Activated naive CD8-positive, alpha-beta T cell (primary cell): ENCODE results near the gene TP53BP1.
A peak's percentile ranks its signal among the peaks of the same experiment; 100 is the strongest.

Experiments
- H3K27ac Mint-ChIP-seq: one replicate; pipeline ENCODE4 v1.8.0; 2021; ENCODE audit warnings: mixed read lengths
- H3K27me3 Mint-ChIP-seq: one replicate; pipeline ENCODE4 v1.8.0; 2021; ENCODE audit warnings: mixed read lengths
- H3K36me3 Mint-ChIP-seq: one replicate; pipeline ENCODE4 v1.8.0; 2021; ENCODE audit warnings: mixed read lengths
- H3K4me1 Mint-ChIP-seq: one replicate; pipeline ENCODE4 v1.8.0; 2021; ENCODE audit warnings: low read depth, mixed read lengths
- H3K4me3 Mint-ChIP-seq: one replicate; pipeline ENCODE4 v1.8.0; 2021; ENCODE audit warnings: mild to moderate bottlenecking, mixed read lengths
- H3K9me3 Mint-ChIP-seq: one replicate; pipeline ENCODE4 v1.8.0; 2021; ENCODE audit warnings: low read depth, mixed read lengths

TP53BP1 gene

DNA sequence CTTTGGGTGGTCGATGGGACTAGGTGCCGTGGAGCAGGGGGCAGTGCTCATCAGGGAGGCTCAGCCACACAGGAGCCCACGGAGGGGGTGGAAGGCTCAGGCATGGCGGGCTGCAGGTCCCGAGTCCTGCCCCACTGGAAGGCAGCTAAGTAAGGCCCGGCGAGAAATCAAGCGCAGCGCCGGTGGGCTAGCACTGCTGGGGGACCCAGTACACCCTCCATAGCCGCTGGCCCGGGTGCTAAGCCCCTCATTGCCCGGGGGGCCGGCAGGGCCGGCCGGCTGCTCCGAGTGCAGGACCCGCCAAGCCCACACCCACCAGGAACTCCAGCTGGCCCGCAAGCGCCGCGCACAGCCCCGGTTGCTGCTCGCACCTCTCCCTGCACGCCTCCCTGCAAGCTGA is 19.1 kb downstream of the TP53BP1 start:
- Mint-ChIP-seq H3K27ac (no peak overlapping the region), H3K4me1 (no peaks in the 10 kb centered on the region), H3K27me3 (no peaks in the 10 kb centered on the region), H3K36me3 (peaks cover 26% of the 10 kb centered on the region), H3K9me3 (no peaks in the 10 kb centered on the region), H3K4me3 (no peak overlapping the region)

DNA sequence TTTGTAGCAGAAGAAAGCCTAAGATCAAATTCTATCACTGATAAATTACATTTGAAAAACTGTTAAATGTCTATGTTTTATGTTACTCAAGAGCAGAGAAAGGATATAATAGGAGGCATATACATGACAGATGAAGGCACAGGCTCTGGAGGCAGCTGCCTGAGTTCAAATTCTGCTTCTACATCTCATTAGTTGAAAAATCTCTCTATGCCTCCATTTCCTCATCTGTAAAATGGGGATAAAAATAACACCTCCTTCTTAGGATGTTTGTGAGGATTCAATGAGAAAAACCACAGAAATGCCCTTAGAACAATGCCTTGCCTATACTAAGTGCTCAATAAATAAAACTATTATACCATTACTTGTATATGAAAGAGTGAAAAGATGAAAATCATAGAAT is 21.0 kb downstream of the TP53BP1 start:
- H3K27ac Mint-ChIP-seq: no peak overlapping the region
- H3K27me3 Mint-ChIP-seq: no peaks in the 10 kb centered on the region
- H3K36me3 Mint-ChIP-seq: peaks cover 12% of the 10 kb centered on the region
- no peaks in the 10 kb centered on the region for H3K9me3 Mint-ChIP-seq
- no peak overlapping the region for H3K4me3 Mint-ChIP-seq
- H3K4me1 Mint-ChIP-seq: no peaks in the 10 kb centered on the region

DNA sequence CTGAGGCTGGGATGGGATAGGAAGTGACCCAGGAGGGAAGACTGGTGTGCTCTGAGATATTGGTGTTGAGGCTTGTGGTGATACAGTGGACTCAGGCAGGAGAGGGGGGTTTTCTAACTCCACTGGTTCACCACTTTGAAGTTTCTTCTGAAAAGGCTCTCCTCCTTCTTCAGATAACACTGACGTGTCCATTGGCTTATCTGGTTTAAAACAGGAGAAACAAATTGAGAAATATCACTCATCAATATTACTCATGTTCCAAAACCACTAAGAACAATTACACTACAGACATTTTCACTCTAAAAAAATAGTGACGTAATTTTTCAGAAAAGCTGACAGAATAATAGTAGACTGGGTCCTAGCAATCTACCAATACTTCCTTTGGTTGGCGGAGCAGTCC is 23.1 kb downstream of the TP53BP1 start:
- H3K27me3 Mint-ChIP-seq: no peaks in the 10 kb centered on the region
- H3K36me3 Mint-ChIP-seq: peaks cover 15% of the 10 kb centered on the region
- H3K4me3 Mint-ChIP-seq: no peak overlapping the region
- H3K4me1 Mint-ChIP-seq: no peaks in the 10 kb centered on the region
- H3K27ac Mint-ChIP-seq: no peak overlapping the region
- H3K9me3 Mint-ChIP-seq: no peaks in the 10 kb centered on the region

DNA sequence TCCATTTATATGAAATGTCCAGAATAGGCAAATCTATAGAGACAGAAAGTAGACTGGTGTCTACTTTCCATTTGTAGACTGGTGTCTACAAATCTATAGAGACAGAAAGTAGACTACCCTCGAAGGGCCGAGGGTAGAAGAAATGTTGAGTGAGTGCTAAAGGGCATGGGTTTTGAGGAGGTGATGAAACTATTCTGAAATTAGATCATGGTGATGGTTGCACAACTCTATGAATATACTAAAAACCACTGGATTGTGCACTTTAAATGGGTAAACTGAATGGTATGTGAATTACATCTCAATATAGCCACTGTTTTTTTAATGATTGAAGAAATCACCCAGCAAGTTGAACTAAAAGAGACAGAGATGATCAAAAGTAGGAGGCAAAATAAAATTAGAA is 27.9 kb downstream of the TP53BP1 start:
- Mint-ChIP-seq H3K4me1 (no peaks in the 10 kb centered on the region), H3K4me3 (no peak overlapping the region), H3K36me3 (peaks cover 16% of the 10 kb centered on the region), H3K9me3 (no peaks in the 10 kb centered on the region), H3K27ac (no peak overlapping the region), H3K27me3 (no peaks in the 10 kb centered on the region)

DNA sequence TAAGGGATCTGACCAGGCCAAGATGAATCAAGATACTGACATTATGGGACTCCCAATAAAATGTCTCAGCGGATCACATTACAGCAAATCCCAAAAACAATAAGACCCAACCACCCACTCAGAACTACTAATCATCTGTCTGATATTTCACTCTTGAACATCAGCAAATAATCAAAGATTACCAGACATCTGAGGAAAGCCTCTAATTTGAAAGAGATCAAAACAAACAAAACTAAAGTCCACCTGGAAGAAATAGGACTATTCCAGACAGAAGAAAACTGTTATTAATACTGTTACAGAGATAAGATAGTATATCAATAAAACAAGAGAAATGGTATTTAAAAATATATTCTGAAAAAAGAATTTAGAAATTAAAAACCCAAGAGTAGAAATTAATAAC is 29.0 kb downstream of the TP53BP1 start:
- Mint-ChIP-seq H3K27ac (peak overlapping the region; percentile 34), H3K36me3 (peaks cover 19% of the 10 kb centered on the region), H3K4me3 (no peak overlapping the region), H3K9me3 (no peaks in the 10 kb centered on the region), H3K4me1 (no peaks in the 10 kb centered on the region), H3K27me3 (no peaks in the 10 kb centered on the region)

DNA sequence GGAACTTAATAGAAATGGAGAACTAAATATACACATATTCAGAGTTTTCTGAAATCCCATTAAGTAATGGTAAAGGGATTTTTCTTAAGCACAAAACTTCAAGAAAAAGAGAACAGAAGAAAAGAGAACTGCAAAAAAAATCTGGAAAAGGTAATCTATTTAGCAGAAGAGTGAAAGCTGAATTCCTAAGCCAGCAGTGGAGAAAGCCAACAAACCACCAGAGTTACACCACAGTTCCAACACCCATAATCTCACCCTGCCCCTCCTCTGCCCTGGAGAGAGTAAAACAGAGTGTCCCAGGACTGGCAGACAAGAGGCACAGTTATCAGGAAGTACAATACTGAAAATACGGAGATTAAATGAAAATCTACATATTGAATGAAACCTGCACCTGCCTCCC is 29.4 kb downstream of the TP53BP1 start:
- Mint-ChIP-seq H3K27ac (no peak overlapping the region), H3K27me3 (no peaks in the 10 kb centered on the region), H3K4me1 (no peaks in the 10 kb centered on the region), H3K36me3 (peaks cover 19% of the 10 kb centered on the region), H3K4me3 (no peak overlapping the region), H3K9me3 (no peaks in the 10 kb centered on the region)

DNA sequence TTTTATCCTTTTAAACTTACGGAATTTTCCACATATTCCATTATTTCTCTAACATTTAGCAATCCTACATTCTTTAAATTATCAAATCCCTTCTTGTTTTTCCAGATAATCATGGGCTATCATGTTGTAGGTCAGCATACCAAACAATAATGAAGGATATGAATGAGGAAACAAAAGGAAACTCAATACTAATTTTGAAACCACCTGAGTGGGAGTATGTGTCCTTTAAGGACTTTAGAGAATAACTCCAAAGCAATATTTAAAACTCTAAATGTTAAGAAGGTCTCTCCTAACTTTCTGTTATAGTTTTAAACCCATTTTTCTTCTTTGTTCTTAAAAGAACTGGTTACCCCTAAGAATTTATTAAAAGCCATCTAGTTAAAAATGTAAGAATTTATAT is 43.0 kb downstream of the TP53BP1 start:
- H3K27ac Mint-ChIP-seq: no peak overlapping the region
- no peaks in the 10 kb centered on the region for H3K9me3 Mint-ChIP-seq
- no peaks in the 10 kb centered on the region for H3K27me3 Mint-ChIP-seq
- peaks cover 2% of the 10 kb centered on the region for H3K4me1 Mint-ChIP-seq
- peaks cover 12% of the 10 kb centered on the region for H3K36me3 Mint-ChIP-seq
- no peak overlapping the region for H3K4me3 Mint-ChIP-seq

DNA sequence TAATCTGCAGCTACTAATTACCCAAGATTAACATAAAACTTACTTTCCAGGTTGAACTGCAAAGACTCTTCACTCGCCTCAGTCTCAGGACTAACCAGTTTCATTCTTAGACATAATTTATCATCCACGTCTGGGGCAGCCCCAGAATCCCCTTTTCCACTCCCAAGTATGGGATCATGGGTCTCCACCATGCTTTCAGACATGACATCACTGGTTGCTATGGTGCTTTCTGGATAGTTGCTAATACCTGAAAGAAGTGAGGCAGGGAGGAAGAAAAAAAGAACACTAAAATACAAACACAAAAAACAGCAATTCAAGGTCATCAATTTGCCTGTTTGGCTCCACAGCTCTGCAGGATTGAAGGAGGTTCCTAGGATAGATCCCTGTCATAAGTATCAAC is 46.6 kb downstream of the TP53BP1 start:
- Mint-ChIP-seq H3K9me3 (no peaks in the 10 kb centered on the region), H3K4me3 (no peak overlapping the region), H3K36me3 (peaks cover 12% of the 10 kb centered on the region), H3K27me3 (no peaks in the 10 kb centered on the region), H3K4me1 (peaks cover 5% of the 10 kb centered on the region), H3K27ac (no peak overlapping the region)

DNA sequence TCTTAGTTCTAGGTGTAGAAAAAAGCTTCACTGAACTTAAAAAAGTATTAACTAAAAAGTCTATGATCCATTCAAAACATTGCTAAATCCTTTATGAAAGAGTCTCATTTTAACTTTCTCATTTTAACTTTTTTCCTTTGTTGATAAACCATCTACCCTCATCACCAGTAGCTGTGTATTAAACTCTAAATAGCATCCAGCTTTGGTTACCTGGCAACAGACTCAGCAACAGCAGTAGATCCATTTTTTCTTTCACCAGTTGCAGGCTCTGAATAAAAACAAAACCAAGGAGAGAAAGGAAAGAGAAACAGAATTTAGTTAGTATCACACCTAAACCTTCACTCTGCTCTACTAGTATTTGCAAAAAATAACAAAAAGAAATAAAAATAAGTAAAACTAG is 51.6 kb downstream of the TP53BP1 start:
- Mint-ChIP-seq H3K27me3 (no peaks in the 10 kb centered on the region), H3K4me3 (no peak overlapping the region), H3K36me3 (peaks cover 12% of the 10 kb centered on the region), H3K4me1 (peaks cover 8% of the 10 kb centered on the region), H3K9me3 (no peaks in the 10 kb centered on the region), H3K27ac (peak overlapping the region; percentile 92)

DNA sequence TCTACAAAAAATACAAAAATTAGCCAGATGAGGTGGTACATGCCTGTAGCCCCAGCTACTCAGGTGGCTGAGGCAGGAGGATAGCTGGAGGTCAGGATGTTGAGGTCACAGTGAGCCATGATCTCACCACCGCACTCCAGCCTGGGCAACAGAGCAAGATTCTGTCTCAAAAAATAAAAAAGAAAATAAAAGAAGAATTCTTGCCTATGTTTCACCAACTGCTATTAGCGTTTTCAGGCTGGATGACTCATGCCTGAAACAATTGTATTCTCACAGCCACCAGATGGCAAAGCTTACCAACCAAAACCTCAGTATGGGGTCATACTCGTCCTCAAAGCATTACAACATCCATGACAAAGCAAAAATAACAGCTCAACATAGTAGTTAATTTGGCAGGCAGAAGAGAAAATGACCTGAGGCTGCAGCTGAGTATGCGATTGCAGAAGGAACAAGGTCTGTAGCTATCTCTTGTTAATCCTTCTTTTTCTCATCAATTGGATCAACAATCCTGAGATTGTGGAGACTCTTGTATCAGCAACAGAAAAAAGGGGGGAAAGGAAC is 52.2 kb downstream of the TP53BP1 start:
- Mint-ChIP-seq H3K9me3 (no peaks in the 10 kb centered on the region), H3K4me3 (peak overlapping the region; percentile 30), H3K4me1 (peaks cover 8% of the 10 kb centered on the region), H3K27ac (peak overlapping the region; percentile 92), H3K36me3 (peaks cover 12% of the 10 kb centered on the region), H3K27me3 (no peaks in the 10 kb centered on the region)

DNA sequence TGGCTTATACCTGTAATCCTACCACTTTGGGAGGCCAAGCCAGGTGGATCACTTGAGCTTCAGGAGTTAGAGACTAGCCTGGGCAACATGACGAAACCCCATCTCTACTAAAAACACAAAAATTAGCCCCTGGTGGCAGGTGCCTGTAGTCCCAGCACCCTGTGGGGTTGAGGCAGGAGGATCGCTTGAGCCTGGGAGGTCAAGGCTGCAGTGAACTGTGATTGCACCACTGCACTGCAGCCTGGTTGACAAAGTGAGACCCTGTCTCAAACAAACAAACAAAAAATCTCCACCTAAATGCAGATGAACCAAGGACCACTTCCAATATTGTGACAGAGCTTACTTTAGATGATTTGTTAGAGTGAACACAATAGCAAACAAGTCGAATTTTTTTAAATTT is 53.7 kb downstream of the TP53BP1 start:
- Mint-ChIP-seq H3K9me3 (no peaks in the 10 kb centered on the region), H3K36me3 (peaks cover 5% of the 10 kb centered on the region), H3K4me1 (peaks cover 8% of the 10 kb centered on the region), H3K27ac (no peak overlapping the region), H3K4me3 (no peak overlapping the region), H3K27me3 (no peaks in the 10 kb centered on the region)

DNA sequence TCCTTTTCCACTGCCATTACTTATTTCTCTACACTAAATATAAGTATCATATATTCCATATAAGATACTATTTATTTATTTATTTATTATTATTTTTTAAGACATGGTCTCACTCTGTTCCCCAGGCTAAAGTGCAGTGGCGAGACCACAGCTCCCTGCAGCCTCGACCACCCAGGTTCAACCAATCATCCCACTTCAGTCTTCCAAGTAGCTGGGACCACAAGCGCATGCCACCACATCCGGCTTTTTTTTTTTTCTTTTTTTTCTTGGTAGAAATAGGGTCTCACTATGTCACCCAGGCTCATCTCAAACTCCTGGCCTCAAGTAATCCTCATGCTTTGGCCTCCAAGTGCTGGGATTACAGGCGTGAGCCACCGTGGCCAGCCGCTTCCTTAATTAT is 56.6 kb downstream of the TP53BP1 start:
- peaks cover 7% of the 10 kb centered on the region for H3K36me3 Mint-ChIP-seq
- H3K9me3 Mint-ChIP-seq: no peaks in the 10 kb centered on the region
- H3K27ac Mint-ChIP-seq: no peak overlapping the region
- peaks cover 6% of the 10 kb centered on the region for H3K4me1 Mint-ChIP-seq
- no peaks in the 10 kb centered on the region for H3K27me3 Mint-ChIP-seq
- H3K4me3 Mint-ChIP-seq: no peak overlapping the region

DNA sequence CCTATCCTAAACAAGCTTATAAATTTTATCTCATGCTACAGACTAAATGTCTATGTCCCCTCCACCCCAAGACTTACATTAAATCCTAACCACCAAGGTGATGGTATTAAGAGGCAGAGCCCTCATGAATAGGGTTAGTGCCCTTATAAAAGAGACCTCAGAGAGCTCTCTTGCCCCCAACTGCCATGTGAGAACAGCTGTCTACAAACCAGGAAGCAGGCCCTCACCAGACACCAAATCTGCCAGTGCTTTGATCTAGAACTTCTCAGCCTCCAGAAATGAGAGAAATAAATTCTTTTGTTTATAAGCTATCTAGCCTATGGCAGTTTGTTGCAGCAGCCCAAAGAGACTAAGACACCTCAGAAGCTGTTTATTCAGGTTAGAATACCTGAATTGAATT is 58.5 kb downstream of the TP53BP1 start:
- Mint-ChIP-seq H3K36me3 (peaks cover 8% of the 10 kb centered on the region), H3K4me3 (no peak overlapping the region), H3K9me3 (no peaks in the 10 kb centered on the region), H3K27me3 (no peaks in the 10 kb centered on the region), H3K4me1 (no peaks in the 10 kb centered on the region), H3K27ac (no peak overlapping the region)

DNA sequence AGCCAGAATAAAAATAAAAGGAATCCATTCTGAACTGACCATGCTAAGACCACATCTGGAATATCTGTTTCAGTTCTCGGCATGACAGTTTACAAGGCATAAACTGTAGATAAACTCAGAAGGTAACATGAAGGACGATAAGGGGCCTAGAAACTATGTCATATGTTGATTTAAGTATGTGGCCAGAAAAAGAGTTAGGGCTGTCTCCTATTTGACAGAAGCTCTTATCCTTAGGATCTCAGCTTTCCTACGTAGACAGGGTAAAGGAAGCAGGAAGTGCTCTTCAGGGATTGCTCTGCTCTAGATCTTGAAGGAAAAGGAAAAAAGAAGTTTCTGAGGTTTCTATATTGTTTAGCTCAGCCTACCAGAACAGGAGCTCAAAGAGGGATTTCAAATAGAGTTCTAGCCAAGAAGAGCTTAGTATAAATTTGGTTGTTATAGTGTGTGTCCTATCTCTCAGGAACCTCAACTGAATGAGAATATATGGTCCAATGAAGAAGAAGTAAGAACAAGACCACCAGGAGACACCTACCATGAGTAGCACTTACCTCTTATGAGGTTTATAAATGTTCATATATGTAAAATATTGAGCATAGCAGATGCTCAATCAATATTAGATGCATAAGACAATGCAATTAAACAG is 59.2 kb downstream of the TP53BP1 start:
- Mint-ChIP-seq H3K4me1 (no peaks in the 10 kb centered on the region), H3K27me3 (no peaks in the 10 kb centered on the region), H3K4me3 (no peak overlapping the region), H3K9me3 (no peaks in the 10 kb centered on the region), H3K36me3 (peaks cover 8% of the 10 kb centered on the region), H3K27ac (no peak overlapping the region)

DNA sequence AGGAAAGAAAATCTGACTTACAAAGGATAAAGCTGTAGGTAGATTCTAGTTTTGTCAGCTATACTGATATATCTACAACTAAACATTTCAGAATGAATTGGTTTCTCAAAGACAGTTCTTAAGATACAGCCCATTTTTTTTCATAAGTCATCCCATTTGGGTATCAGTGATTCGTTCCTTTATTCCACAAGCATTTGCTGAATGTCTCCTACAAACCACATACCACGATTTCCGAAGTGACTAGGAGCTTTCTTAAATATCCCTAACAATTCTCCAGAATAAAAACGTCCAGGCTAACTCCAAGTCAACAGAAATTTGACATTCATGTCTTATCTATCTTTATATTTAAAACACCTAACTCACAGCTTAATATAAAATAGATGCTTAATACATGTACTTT is 59.8 kb downstream of the TP53BP1 start:
- Mint-ChIP-seq H3K27ac (no peak overlapping the region), H3K4me1 (no peaks in the 10 kb centered on the region), H3K4me3 (no peak overlapping the region), H3K27me3 (no peaks in the 10 kb centered on the region), H3K9me3 (no peaks in the 10 kb centered on the region), H3K36me3 (peaks cover 8% of the 10 kb centered on the region)

DNA sequence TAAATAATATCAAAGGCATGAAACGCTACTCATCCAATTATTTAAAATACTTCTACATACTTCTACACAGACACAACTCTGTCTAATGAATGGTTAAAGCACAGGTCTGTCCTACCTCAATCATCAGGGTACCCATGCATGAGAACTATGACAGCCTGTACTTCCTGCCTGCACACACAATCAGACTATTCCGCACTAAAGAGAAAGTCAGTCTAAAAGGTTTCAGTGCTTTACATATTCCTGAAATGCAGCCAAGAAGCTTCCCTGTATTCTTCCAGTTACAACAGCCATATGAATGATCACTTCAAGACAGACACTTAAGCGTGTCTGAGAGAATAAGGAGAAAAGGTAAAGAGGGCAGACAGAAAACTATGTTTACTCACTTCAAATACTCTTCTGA is 63.3 kb downstream of the TP53BP1 start:
- Mint-ChIP-seq H3K9me3 (no peaks in the 10 kb centered on the region), H3K4me1 (no peaks in the 10 kb centered on the region), H3K27ac (no peak overlapping the region), H3K4me3 (no peak overlapping the region), H3K27me3 (no peaks in the 10 kb centered on the region), H3K36me3 (peaks cover 9% of the 10 kb centered on the region)
